HG03108 (cell line): Measurements from ENCODE around the gene SCN9A.
"Not testable (repeated sequence)": the region's sequence is repeated elsewhere in the genome, so short reads cannot be mapped to it uniquely, and the experiment has no call there.

Experiments used
- ATAC-seq: cut with Tn5 transposase; IDR thresholded peaks from one replicate; pipeline ENCODE4 v1.9.1; 2021; ENCODE audit warnings: moderate library complexity; ENCODE audit not compliant: unreplicated experiment

Gene SCN9A

DNA sequence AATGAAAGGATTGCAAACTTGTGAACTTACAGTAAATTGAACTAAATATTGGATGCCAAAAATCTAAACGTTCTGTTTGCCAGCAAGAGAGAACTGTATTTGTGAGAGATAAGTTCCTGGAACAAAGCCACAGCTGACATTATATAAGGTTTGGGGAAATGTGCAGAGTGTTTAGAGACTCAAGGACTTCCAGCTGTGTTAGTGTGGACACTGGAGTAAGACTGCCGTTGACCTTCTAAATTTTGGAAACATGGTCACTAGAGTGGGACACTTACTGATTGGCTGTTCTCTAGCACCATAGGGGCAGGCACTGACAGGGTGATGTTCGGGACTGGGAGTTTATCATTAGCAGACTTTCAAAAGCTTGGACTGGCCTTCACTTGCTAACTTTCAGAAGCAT, 40.5 kb downstream of the SCN9A start:
- no peak for ATAC-seq

GRCh38 chr2:166334805-166335204, 40.9 kb downstream of the SCN9A start:
- no peak for ATAC-seq

- no peak for ATAC-seq
Measured at GRCh38 chr2:166333801-166334200, 41.9 kb downstream of the SCN9A start.

GRCh38 chr2:166332106-166332505, 43.6 kb downstream of the SCN9A start:
- ATAC-seq: no peak

GRCh38 chr2:166331468-166331867, 44.3 kb downstream of the SCN9A start:
- ATAC-seq: no peak

GRCh38 chr2:166329465-166329864, 46.3 kb downstream of the SCN9A start:
- ATAC-seq: no peak

DNA sequence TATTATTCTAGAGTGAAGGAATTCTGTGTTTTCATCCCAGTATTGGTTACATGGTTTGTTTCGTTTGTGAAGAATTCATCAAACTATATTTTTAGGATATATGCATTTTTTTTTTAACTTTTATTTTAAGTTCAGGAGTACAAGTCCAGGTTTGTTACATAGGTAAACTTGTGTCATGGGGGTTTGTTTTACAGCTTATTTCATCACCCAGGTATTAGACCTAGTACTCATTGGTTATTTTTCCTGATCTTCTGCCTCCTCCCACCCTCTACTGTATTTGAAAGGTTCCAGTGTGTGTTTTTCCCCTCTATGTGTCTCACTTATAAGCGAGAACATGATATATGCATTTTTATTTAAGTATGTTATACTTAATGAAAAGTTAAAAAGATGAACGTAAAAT, 47.6 kb downstream of the SCN9A start:
- ATAC-seq: no peak

- no peak for ATAC-seq
Measured at GRCh38 chr2:166321076-166321475, 54.7 kb downstream of the SCN9A start.

- ATAC-seq: no peak
Measured at GRCh38 chr2:166314022-166314759, 61.6 kb downstream of the SCN9A start.

DNA sequence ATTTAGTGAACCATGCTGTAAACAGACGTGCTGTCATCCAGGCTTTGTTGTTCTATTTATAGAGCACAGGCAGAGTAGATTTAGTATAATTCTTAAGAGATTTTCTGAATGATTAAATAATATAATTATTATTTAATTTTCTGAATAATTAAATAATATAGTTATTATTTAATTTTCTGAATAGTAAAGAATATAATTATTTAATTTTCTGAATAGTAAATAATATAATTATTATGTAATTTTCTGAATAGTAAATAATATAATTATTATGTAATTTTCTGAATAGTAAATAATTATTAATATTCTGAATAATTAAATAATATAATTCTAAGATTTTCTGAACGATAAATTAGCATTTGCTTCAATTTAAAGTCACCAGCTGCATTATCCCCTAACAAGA, 62.9 kb downstream of the SCN9A start:
- not testable (repeated sequence) for ATAC-seq

DNA sequence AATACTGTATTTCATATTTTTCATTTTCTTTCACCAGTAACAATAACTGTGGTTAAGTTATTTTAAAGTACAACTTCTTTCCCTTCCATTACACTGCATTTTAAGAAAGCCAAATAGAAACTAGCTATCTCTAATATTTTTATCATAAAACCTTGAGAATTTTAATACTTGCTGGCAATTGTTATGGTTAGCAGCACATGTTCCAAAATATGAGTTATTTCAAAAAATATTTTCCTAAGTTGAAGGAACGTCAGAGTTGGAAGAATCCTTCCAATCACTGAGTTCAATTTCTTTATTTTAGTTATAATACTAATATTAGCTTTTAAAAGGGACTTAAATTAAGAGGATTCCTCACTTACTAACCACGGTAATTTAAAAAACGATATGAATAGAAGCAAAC, 68.4 kb downstream of the SCN9A start:
- no peak for ATAC-seq

GRCh38 chr2:166304656-166305055, 71.1 kb downstream of the SCN9A start:
- ATAC-seq: no peak

GRCh38 chr2:166302036-166302435, 73.7 kb downstream of the SCN9A start:
- no peak for ATAC-seq

GRCh38 chr2:166297951-166298350, 77.8 kb downstream of the SCN9A start:
- ATAC-seq: no peak

GRCh38 chr2:166293984-166294383, 81.8 kb downstream of the SCN9A start:
- ATAC-seq: no peak

DNA sequence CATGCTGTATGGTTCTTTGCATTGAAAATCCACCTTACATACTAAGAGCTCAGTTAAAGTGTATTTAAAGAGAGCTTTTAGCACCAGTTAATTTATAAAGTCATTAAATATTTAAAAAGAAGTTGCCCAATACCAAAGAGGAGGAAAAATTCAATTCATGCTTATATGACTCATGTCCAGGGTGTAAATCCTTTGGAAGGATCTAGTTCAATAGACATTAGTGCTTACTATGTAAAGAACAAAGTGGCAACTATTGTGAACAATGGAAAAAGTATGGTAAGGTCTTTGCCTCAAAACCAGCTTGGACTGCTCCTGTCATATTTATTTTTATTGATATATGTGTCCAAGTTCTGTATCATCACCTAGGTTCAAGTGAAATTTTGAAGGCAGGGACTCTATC, 90.5 kb downstream of the SCN9A start:
- no peak for ATAC-seq

DNA sequence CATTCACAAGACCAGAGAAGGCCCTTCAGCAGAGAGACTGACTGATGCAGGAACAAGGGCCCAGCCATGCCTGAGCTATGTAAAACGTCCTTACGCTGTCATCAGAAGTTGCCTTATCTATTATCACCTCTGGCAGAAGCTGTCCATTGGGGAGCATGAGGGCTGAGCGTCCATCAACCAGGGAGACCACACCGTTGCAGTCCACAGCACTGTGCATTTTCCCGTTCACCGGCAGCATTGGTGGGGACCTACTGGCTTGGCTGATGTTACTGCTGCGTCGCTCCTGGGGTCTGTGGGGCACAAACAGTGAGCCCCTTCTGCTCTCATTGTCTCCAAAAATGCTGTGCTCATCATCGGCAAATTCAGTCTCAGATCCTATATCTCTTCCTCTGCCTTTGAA, 91.4 kb downstream of the SCN9A start:
- ATAC-seq: no peak

DNA sequence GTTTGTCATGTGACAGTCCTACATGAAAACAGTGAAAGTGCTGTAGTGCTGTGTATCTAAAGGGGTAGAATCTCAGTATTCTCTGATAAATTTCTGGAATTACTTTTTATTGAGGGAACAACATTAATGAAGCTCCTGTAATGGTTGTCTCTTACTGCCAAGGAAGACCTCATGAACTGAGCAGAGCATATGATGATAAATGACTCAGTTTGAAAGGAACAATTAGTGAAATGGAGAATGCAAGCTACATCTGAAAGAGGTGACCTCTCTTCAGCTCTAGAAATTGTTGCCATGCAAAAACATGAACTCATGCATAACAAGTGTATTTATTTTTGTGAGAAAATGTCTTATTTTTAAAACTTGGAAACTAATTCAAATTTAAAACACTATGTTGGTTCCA, 93.6 kb downstream of the SCN9A start:
- ATAC-seq: no peak

- no peak for ATAC-seq
Measured at GRCh38 chr2:166278856-166279255, 96.9 kb downstream of the SCN9A start.

- no peak for ATAC-seq
Measured at GRCh38 chr2:166270376-166270775, 105.4 kb downstream of the SCN9A start.

- ATAC-seq: no peak
Measured at GRCh38 chr2:166269322-166269721, 106.4 kb downstream of the SCN9A start.

- ATAC-seq: no peak
Measured at GRCh38 chr2:166257859-166258258, 117.9 kb downstream of the SCN9A start.

DNA sequence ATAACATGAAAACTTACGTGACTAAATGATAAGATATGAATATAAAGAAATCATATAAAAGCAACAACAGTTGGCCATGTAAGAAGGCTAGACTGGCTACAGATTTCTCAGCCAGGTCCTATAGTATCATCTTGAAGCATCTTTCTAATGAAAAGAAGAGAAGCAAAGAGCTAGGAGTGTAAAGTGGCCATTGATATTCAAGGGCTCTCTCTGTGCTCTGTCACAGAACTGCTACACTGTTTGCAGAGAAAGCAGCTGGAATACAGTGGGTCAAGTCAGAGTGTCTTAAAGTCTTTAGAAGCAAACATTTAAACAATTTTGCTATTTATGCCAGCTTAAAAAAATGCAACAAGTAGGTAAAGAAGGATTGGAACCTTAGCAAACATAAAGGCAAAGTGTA, 118.8 kb downstream of the SCN9A start:
- ATAC-seq: no peak
